HG02678 (cell line): ENCODE results near the gene ATE1.
A peak's percentile ranks its signal among the peaks of the same experiment; 100 is the strongest.
"Not testable (repeated sequence)": the region's sequence is repeated elsewhere in the genome, so short reads cannot be mapped to it uniquely, and the experiment has no call there.

Experiments used
- ATAC-seq: cut with Tn5 transposase; IDR thresholded peaks from one replicate; pipeline ENCODE4 v1.9.1; 2021; ENCODE audit warnings: mild to moderate bottlenecking, moderate library complexity; ENCODE audit not compliant: unreplicated experiment

The ATE1 gene

DNA sequence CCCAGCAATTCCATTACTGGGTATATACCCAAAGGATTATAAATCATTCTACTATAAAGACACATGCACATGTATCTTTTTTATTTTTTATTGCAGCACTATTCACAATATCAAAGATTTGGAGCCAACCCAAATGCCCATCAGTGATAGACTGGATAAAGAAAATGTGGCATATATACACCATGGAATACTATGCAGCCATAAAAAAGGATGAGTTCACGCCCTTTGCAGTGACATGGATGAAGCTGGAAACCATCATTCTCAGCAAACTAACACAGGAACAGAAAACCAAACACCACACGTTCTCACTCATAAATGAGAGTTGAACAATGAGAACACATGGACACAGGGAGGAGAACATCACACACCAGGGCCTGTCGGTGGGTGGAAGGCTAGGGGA, 228.1 kb downstream of the ATE1 start:
- not testable (repeated sequence) for ATAC-seq

DNA sequence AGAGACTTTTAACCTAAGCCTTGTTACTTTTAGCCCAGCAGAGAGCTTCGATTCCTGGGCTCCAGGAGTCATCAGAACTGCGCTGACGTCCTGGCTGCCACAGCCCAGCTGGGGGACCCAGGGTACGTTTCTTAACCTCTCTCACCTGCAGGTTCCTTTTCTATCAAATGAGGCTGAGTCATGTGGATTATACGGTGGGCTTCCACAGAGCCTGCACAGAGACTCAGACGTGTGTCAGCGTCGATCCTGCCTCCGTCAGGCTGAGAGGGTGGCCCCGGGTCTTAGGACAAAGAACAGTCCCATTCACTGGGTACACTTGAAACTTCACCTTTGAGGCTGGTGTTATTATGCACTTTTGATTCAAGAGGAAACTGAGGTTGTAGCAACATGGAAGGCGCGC, 228.9 kb downstream of the ATE1 start:
- no peak for ATAC-seq

DNA sequence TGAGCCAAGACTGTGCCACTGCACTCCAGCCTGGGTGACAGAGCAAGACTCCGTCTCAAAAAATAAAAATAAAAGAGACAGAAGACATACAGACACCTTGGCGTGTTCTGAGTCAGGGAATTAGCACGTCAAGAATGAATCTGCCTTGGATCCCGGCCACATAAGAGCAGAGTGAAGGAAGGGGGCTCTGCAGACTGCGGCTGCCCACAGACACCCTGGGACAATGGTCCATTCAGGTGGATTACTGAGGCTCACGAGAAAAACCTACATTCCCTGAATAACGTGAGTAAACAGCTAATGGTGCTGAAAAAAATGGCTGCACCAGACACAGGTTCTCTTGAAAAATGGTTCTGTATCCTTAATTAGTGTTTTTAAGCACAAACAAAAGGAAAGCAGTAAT, 229.5 kb downstream of the ATE1 start:
- ATAC-seq = no peak

DNA sequence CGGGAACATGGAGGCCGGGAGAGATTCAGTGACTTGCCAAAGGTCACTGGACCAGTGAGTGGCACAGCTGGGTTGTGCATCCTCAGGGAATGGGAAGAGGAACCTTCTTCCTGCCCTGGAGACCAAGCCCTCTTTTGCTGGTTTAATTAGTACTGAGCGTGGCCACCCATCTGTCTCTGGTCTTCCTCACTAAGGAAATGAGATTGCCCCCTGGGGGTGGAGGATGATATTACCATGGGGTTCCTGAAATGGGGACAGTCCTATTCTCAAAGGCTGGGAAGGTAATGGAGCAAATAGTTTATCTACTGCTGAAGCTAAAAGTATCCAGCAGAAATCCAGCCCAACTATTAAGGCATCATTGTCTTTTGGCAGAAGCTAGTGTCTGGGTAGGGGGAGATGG, 231.0 kb downstream of the ATE1 start:
- peak; percentile 51 for ATAC-seq

DNA sequence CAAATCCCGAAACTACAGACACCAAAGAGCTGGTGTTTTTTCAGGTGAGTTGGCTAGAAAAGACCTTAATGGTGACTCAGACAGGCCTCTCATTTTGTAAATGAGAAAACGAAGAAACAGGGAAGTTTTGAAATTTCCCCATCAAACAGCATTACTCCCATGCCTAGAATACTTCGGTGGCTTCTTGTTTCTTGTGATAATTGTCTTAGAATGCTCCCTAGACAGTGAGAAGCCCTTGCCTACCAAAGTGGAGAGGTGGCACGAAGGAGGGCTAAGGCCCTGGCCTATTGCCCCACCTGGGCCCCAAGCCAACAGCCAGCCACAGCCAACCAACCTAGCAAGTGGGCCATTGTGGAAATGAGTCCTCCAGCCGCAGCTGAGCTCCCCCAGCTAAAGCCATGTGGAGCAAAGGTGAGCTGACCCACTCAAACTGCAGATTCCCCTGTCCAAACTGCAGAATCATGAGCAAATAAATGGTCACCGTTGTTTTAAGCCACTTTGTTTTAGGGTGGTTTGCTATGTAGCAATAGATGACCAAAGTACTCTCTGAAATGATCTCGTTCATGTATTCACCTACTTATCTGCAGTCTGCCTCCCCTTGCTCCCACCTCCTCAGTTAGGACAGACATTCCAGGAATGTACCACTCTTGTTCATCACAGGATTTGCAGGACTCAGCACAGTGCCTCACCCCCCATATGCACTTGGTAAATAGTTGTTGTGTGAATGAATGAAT, 231.9 kb downstream of the ATE1 start:
- no peak for ATAC-seq

DNA sequence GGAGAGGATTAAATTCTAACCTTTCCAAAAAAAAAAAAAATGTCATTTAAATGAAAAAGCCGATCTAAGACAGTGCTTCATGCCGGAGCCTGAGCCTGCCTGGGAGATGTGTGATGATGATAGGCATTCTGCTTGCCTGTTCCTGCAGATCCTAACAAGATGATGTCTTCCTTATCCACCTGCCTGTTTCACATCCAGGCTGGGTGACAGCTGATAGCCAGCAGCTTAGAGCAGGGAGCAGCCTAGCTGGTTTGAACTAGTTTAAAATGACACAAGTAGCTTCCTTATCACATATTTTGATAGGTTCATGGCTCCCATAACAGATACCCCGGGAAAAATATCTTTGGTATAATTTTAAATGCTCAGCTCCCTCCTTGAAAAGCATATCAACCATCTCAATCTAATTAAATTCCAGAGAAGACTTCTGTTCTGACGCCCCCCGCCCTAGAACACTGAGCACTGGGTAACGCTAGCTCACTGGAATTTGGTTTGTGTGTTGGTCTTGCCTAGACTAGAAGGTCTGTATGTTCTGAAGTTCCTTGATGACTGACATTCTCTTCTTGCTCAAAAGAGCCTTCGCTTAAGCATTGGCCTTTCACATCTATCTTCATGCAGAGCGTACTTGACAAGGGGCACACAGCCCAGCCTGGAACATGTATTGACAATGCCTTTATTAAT, 232.7 kb downstream of the ATE1 start:
- no peak for ATAC-seq

DNA sequence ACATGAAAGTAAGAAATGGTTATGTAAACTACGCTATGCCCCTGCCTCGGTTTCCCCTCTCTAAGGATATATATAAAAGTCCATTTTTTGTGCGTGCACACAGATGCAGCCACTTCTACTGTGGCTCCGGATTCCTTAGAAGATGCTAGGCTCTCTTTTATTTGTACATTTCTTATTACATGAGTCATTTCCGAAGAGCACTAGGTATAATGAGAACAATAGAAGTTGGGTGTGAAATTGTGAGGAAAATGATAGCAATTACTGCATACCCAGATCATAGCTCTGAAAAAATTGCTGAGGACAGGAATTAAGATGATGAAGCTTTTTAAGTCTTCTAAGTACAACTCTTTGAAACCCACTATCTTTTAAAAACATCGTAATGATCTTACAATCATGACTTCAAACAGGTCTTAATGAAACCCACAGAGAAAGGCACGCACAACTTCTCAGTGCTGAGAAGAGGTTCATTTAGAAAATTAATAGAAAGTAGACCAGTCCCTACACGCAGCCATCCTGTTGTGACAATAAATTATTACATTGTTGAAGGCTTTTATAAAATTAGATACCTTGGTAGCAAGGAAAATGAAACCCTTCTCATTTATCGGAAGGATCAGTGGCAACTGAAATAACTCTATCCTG, 233.4 kb downstream of the ATE1 start:
- ATAC-seq = no peak

DNA sequence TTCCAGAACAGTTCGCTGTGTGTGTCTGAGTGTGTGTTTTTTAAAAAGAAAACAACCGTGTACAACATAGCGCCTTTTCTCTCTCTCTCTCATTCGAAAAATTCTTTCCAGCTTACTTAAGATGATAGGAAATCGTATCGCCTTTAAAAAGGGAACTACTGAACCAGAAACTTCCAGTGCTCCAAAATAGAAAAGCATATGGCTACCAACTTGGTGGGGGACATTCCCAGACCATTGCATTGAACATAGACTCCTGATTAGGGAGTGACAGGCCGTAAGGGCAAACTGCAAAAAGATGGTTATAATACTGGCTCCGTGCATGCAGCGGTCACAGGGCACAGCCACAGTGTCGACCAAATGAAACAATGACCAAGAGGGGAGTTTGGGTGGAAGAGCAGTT, 235.2 kb downstream of the ATE1 start:
- ATAC-seq = no peak

DNA sequence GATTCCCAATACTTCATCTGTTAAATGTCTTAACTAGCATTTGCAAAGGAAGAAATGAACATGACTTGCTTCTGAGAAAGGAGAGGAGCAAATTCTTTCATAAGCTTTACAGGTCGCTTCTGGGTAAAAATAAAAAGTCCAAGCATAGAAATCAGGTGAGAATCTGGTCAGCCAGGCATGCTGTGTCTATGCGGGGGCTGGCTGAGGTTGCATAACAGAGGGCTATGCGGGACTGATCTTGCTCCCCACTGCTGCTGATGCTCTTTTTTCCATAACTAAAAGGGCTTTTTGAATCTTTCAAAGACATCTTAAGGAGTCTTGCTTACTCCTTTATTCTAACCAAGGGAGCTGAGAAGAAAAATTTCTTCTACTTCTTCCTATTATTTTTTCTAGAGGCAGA, 236.9 kb downstream of the ATE1 start:
- ATAC-seq = no peak
